ENCODE data around the gene RASGEF1B.

DNA sequence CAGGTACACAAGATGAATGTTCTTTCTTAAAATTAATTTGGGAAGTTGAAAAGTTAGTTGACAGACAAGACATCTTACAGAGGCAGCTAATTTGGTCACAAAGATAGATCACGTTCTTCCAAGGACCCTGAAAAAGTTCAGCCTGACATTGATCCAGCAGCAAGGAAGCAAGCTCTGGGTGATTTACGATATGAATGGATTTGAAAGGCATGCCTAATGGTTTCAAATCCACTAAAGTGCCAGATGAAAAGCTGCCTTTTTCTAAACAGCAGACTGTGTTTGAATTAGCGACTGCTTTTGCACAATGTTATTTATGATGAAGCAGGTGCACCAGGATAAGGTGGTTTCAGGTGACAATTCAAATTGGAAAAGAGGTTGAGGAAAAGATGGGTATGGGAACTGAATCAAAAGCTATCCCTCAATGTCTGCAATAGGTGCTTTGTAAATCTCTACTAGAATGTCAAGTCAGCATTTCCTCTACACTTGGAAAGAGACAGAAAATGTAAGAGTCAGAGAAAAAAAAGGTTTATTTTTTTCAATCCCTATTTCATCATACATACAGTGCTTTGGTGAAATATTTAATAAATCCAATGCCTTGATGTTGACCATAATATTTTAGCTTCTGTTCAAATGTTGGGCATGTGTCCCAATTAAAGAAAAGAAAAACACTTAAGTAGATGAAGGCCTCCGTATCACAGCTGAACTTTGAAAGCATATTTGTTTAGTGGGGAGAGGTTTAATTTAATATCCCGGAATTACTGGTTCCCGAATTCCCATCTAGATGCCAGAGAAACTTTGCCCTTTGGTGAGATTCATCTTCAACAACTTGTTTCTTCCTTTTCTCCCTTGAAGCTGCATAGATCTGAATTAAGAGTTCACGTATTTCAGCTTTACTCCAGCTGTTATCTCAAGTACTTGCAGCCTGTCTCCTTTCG lies 6.0 kb downstream of the RASGEF1B start:
- TF ChIP-seq, protein P1, sequence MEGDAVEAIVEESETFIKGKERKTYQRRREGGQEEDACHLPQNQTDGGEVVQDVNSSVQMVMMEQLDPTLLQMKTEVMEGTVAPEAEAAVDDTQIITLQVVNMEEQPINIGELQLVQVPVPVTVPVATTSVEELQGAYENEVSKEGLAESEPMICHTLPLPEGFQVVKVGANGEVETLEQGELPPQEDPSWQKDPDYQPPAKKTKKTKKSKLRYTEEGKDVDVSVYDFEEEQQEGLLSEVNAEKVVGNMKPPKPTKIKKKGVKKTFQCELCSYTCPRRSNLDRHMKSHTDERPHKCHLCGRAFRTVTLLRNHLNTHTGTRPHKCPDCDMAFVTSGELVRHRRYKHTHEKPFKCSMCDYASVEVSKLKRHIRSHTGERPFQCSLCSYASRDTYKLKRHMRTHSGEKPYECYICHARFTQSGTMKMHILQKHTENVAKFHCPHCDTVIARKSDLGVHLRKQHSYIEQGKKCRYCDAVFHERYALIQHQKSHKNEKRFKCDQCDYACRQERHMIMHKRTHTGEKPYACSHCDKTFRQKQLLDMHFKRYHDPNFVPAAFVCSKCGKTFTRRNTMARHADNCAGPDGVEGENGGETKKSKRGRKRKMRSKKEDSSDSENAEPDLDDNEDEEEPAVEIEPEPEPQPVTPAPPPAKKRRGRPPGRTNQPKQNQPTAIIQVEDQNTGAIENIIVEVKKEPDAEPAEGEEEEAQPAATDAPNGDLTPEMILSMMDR (IDR thresholded peaks at IDR 0.05): no peak
- TF ChIP-seq POLR2A (IDR thresholded peaks at IDR 0.05): no peak

All from body of pancreas (tissue), 4 donors.